ENCODE data around the gene FCRL5.

Gene FCRL5

GRCh38 chr1:157523774-157524493, 28.4 kb downstream of the FCRL5 start:
- DNase-seq (ENCODE audit: low read depth) = no peak

- DNase-seq (ENCODE audit: low read depth) = no peak
Measured at GRCh38 chr1:157521056-157521455, 31.3 kb downstream of the FCRL5 start.

- DNase-seq (ENCODE audit: low read depth) = no peak
Measured at GRCh38 chr1:157520386-157520935, 31.9 kb downstream of the FCRL5 start.

- DNase-seq (ENCODE audit: low read depth) = no peak
Measured at GRCh38 chr1:157519451-157519850, 32.9 kb downstream of the FCRL5 start.

GRCh38 chr1:157517016-157517415, 35.3 kb downstream of the FCRL5 start:
- no peak for DNase-seq (ENCODE audit: low read depth)

- DNase-seq (ENCODE audit: low read depth) = no peak
Measured at GRCh38 chr1:157515709-157516108, 36.6 kb downstream of the FCRL5 start.

- DNase-seq (ENCODE audit: low read depth) = no peak
Measured at GRCh38 chr1:157515141-157515540, 37.2 kb downstream of the FCRL5 start.

- no peak for DNase-seq (ENCODE audit: low read depth)
Measured at GRCh38 chr1:157512036-157512969, 40.0 kb downstream of the FCRL5 start.

GRCh38 chr1:157509546-157510232, 42.6 kb downstream of the FCRL5 start:
- DNase-seq (ENCODE audit: low read depth) = no peak

GRCh38 chr1:157505481-157506272, 46.6 kb downstream of the FCRL5 start:
- DNase-seq (ENCODE audit: low read depth) = no peak

GRCh38 chr1:157504646-157505045, 47.7 kb downstream of the FCRL5 start:
- no peak for DNase-seq (ENCODE audit: low read depth)

GRCh38 chr1:157499521-157499920, 52.8 kb downstream of the FCRL5 start:
- no peak for DNase-seq (ENCODE audit: low read depth)

- no peak for DNase-seq (ENCODE audit: low read depth)
Measured at GRCh38 chr1:157498736-157499090, 53.6 kb downstream of the FCRL5 start.

- DNase-seq (ENCODE audit: low read depth) = no peak
Measured at GRCh38 chr1:157497987-157498735, 54.2 kb downstream of the FCRL5 start.

- DNase-seq (ENCODE audit: low read depth) = no peak
Measured at GRCh38 chr1:157497284-157497683, 55.0 kb downstream of the FCRL5 start.

GRCh38 chr1:157496121-157496526, 56.2 kb downstream of the FCRL5 start:
- no peak for DNase-seq (ENCODE audit: low read depth)

- DNase-seq (ENCODE audit: low read depth) = no peak
Measured at GRCh38 chr1:157495285-157495684, 57.0 kb downstream of the FCRL5 start.

- no peak for DNase-seq (ENCODE audit: low read depth)
Measured at GRCh38 chr1:157494093-157494492, 58.2 kb downstream of the FCRL5 start.

- DNase-seq (ENCODE audit: low read depth) = no peak
Measured at GRCh38 chr1:157490467-157491165, 61.7 kb downstream of the FCRL5 start.

- DNase-seq (ENCODE audit: low read depth) = no peak
Measured at GRCh38 chr1:157488156-157488555, 64.2 kb downstream of the FCRL5 start.

Data from CMK (cell line).